Upper lobe of left lung (tissue), 4 donors: ENCODE data around the gene ARVCF.

Experiments
- CTCF ChIP-seq, 6 experiments: fragments of 450-650 bp in 4 of 6; fragments of 200-600 bp in 2 of 6; sonication (generic) in 2 of 6; IDR thresholded peaks; one replicate each; pipeline ENCODE4 v1.5.1; 2016 to 2019; ENCODE audit warnings: antibody characterized with exemption in 6 of 6
- EP300 ChIP-seq, 4 donors: sonication (generic); formaldehyde crosslinking; IDR thresholded peaks; one replicate each; pipeline ENCODE4 v1.5.1; 2017; ENCODE audit warnings: antibody characterized with exemption in 4 of 4, control low read depth in 2 of 4
- POLR2A ChIP-seq, 4 donors: fragments of 450-650 bp; IDR thresholded peaks; one replicate each; pipeline ENCODE4 v1.5.1; 2016 to 2017; ENCODE audit warnings: antibody characterized with exemption in 4 of 4, mild to moderate bottlenecking in 2 of 4
- POLR2AphosphoS5 ChIP-seq, 2 donors: sonication (generic); formaldehyde crosslinking; IDR thresholded peaks; one replicate each; pipeline ENCODE4 v1.5.1; 2017; ENCODE audit warnings: antibody characterized with exemption in 2 of 2

GRCh38 chr22:20014526-20015186 lies 2.0 kb downstream of the ARVCF start:
- TF ChIP-seq POLR2AphosphoS5 (IDR thresholded peaks at IDR 0.05) (no peak), CTCF (IDR thresholded peaks at IDR 0.05) (no peak), POLR2A (IDR thresholded peaks at IDR 0.05) (no peak), EP300 (IDR thresholded peaks at IDR 0.05) (no peak)
